Activated naive CD4-positive, alpha-beta T cell treated with anti-CD3 and anti-CD28 coated beads, Interleukin-2, amount 10 ng/mL, durations not matched to agents 5 hours and 36 hours (primary cell): Measurements from ENCODE around the gene ITLN1. TPM values are rescaled to one million over a fixed set of nuclear protein-coding genes. Genes with fewer than 3 reads are reported as not detected.

Source experiments
- total RNA-seq, 2 experiments: library from RNA; stranded (reverse); gene quantifications; one replicate each; pipeline ENCODE4 v1.2.3, GENCODE V29; 2021

ITLN1 gene
- not detected for total RNA-seq

GRCh38 chr1:160885042-160885441, at the start of gene ITLN1:
TSS of gene ITLN1 (minus strand) at chr1:160885180. CDS start at chr1:160884877, 303 bp downstream.

GRCh38 chr1:160862203-160863060, 22.5 kb downstream of the ITLN1 start, which contains the start of gene CD244:
TSS of gene CD244 (minus strand) at chr1:160862887. CDS start at chr1:160862677, 210 bp downstream.

Other genes starting within 250 kb of the ITLN1 start
- 10 to 100 TPM; 52.2 to 54.0 TPM for gene SLAMF1, start 238.1 kb downstream of the ITLN1 start, total RNA-seq
- gene CD48, start 173.4 kb downstream of the ITLN1 start, total RNA-seq, result 100 to 1,000 TPM; 378 to 401 TPM
- 1 to 10 TPM; 7.6 to 8.2 TPM for gene SLAMF7, start 145.9 kb downstream of the ITLN1 start, total RNA-seq
- 10 to 100 TPM; 75.9 to 76.3 TPM for gene LY9, start 89.0 kb downstream of the ITLN1 start, total RNA-seq
- gene CD244, start 22.3 kb downstream of the ITLN1 start, total RNA-seq, result under 1 TPM; 0.40 to 0.55 TPM
- not detected for gene ITLN2, start 69.6 kb upstream of the ITLN1 start, total RNA-seq
- 10 to 100 TPM; 16.2 to 20.7 TPM for gene F11R, start 136.0 kb upstream of the ITLN1 start, total RNA-seq
- gene TSTD1, start 153.8 kb upstream of the ITLN1 start, total RNA-seq, result 10 to 100 TPM; 60.7 to 63.0 TPM
- gene USF1, start 160.8 kb upstream of the ITLN1 start, total RNA-seq, result 10 to 100 TPM; 62.5 to 63.9 TPM
- gene ARHGAP30, start 184.7 kb upstream of the ITLN1 start, total RNA-seq, result 100 to 1,000 TPM; 304 to 324 TPM
- gene NECTIN4, start 204.4 kb upstream of the ITLN1 start, total RNA-seq, result not detected
- under 1 TPM; 0.58 to 0.63 TPM for gene KLHDC9, start 213.2 kb upstream of the ITLN1 start, total RNA-seq
- 10 to 100 TPM; 47.2 to 48.3 TPM for gene PFDN2, start 232.9 kb upstream of the ITLN1 start, total RNA-seq
- gene NIT1, start 232.9 kb upstream of the ITLN1 start, total RNA-seq, result 10 to 100 TPM; 38.3 to 39.0 TPM
- 10 to 100 TPM; 30.2 to 35.5 TPM for gene DEDD, start 247.5 kb upstream of the ITLN1 start, total RNA-seq